ENCODE data around the gene KCTD2. TPM values are rescaled to one million over a fixed set of nuclear protein-coding genes. Genes with fewer than 3 reads are reported as not detected.

KCTD2 gene
- total RNA-seq, 2 experiments from 2014 or later, result 20.6 to 23.3 TPM

Other genes starting within 250 kb of the KCTD2 start
- gene GRIN2C, start 187.3 kb upstream of the KCTD2 start, total RNA-seq, result not detected
- 10 to 100 TPM; 18.1 to 18.4 TPM for gene FDXR, start 174.2 kb upstream of the KCTD2 start, total RNA-seq
- not detected for gene FADS6, start 153.6 kb upstream of the KCTD2 start, total RNA-seq
- not detected for gene USH1G, start 124.0 kb upstream of the KCTD2 start, total RNA-seq
- not detected for gene OTOP2, start 123.0 kb upstream of the KCTD2 start, total RNA-seq
- gene OTOP3, start 111.3 kb upstream of the KCTD2 start, total RNA-seq, result not detected
- 1 to 10 TPM; 2.3 to 2.6 TPM for gene HID1, start 74.5 kb upstream of the KCTD2 start, total RNA-seq
- gene CDR2L, start 59.6 kb upstream of the KCTD2 start, total RNA-seq, result 1 to 10 TPM; 1.1 to 1.3 TPM
- gene MRPL58, start 34.6 kb upstream of the KCTD2 start, total RNA-seq, result 10 to 100 TPM; 57.7 TPM
- gene ATP5PD, start 256 bp upstream of the KCTD2 start, total RNA-seq, result 100 to 1,000 TPM; 249 to 261 TPM
- gene SLC16A5, start 40.7 kb downstream of the KCTD2 start, total RNA-seq, result 1 to 10 TPM; 6.7 to 7.7 TPM
- gene ARMC7, start 62.7 kb downstream of the KCTD2 start, total RNA-seq, result 1 to 10 TPM; 6.5 to 8.2 TPM
- 10 to 100 TPM; 65.2 to 70.8 TPM for gene NT5C, start 84.5 kb downstream of the KCTD2 start, total RNA-seq
- 100 to 1,000 TPM; 263 to 267 TPM for gene JPT1, start 107.3 kb downstream of the KCTD2 start, total RNA-seq
- gene SUMO2, start 135.7 kb downstream of the KCTD2 start, total RNA-seq, result 100 to 1,000 TPM; 610 to 612 TPM
- gene NUP85, start 158.5 kb downstream of the KCTD2 start, total RNA-seq, result 100 to 1,000 TPM; 125 to 132 TPM
- 10 to 100 TPM; 68.5 to 70.7 TPM for gene GGA3, start 214.4 kb downstream of the KCTD2 start, total RNA-seq
- 10 to 100 TPM; 72.9 to 76.1 TPM for gene MRPS7, start 214.7 kb downstream of the KCTD2 start, total RNA-seq
- 10 to 100 TPM; 50.2 to 57.2 TPM for gene MIF4GD, start 224.0 kb downstream of the KCTD2 start, total RNA-seq
- gene SLC25A19, start 242.2 kb downstream of the KCTD2 start, total RNA-seq, result 10 to 100 TPM; 57.9 to 62.3 TPM

Data from activated CD4-positive, alpha-beta memory T cell treated with anti-CD3 and anti-CD28 coated beads for 36 hours (primary cell).